ENCODE data around the gene KCNK15.

DNA sequence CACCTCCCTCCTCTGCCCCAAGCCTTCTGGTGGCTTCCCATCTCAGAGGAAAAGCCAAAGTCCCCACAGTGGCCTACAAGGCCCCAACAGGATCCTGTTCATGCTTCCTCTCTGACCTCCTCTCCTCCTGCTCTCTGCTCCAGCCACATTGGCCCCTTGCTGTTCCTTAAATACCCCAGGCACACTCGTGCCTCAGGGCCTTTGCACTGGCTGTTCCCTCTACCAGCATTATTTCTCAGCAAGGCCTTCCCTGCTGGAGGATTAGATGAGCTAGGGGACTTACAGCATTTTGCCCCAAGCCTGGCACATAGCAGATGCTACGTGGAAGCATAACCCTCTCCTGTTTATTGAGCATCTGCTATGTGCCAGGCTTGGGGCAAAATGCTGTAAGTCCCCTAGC lies 22.7 kb upstream of the KCNK15 start:
- TF ChIP-seq CTCF (IDR thresholded peaks at IDR 0.05) (no peak), POLR2A (IDR thresholded peaks at IDR 0.05) (no peak)
